ENCODE measurements around the gene GLRX3.
"Not testable (repeated sequence)": the region's sequence is repeated elsewhere in the genome, so short reads cannot be mapped to it uniquely, and the experiment has no call there.

Gene GLRX3

DNA sequence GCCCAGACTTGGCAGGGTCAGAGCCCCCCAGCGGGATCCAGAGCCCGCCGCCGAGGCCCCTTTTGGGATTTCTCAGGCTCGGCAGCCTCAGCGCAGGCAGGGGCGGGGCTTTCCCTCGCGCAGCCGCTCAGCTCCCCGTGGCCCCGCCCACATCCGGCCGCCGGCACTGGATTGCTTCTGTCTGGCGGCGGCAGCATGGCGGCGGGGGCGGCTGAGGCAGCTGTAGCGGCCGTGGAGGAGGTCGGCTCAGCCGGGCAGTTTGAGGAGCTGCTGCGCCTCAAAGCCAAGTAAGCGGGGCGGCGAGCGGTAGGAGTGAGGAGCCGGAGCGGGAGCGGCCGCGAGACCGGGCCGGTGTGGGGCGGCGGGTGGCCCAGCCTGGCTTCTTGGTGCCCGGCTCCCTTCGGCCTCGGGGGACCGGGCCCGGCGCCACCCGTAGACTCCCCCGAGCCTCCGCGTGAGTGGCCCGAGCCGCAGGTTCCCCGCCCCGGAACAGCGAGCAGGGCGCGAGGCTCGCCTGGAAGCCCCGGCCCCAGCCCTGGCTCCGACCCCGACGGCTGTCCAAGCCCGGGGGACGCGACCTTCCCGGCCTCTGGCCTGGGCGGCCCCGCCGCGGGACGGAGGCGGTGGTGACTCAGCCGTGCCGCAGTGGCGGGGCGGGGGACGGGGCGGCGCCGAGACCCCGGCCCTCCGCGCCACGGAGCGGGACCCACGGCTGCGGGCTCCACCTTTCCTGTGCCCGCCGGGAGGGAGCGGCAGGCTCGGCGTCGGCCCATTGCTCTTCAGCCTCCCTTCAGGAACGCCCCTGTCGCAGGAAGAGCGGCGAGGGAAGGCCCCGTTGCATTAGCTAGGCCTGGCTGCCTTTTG lies at the start of gene GLRX3:
Gene GLRX3, plus strand, starts transcription at position 166 of the 864 bp plus-strand sequence. Its CDS starts 30 bp downstream, at position 196.
- peak; percentile 80 for DNase-seq (ENCODE audit: low spot score)

DNA sequence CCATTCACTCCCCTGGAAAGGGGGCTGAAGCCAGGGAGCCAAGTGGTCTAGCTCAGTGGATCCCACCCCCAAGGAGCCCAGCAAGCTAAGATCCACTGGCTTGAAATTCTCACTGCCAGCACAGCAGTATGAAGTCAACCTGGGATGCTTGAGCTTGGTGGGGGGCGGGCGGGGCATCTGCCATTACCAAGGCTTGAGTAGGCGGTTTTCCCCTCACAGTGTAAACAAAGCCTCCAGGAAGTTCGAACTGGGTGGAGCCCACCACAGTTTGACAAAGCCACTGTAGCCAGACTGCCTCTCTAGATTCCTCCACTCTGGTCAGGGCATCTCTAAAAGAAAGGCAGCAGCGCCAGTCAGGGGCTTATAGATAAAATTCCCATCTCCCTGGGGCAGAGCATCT lies 45.6 kb upstream of the GLRX3 start:
- DNase-seq (ENCODE audit: low spot score) = not testable (repeated sequence)

- DNase-seq (ENCODE audit: low spot score) = no peak
Measured at GRCh38 chr10:130099344-130099743, 36.8 kb upstream of the GLRX3 start.

- no peak for DNase-seq (ENCODE audit: low spot score)
Measured at GRCh38 chr10:130105724-130106123, 30.5 kb upstream of the GLRX3 start.

GRCh38 chr10:130108146-130108545 lies 28.0 kb upstream of the GLRX3 start:
- not testable (repeated sequence) for DNase-seq (ENCODE audit: low spot score)

DNA sequence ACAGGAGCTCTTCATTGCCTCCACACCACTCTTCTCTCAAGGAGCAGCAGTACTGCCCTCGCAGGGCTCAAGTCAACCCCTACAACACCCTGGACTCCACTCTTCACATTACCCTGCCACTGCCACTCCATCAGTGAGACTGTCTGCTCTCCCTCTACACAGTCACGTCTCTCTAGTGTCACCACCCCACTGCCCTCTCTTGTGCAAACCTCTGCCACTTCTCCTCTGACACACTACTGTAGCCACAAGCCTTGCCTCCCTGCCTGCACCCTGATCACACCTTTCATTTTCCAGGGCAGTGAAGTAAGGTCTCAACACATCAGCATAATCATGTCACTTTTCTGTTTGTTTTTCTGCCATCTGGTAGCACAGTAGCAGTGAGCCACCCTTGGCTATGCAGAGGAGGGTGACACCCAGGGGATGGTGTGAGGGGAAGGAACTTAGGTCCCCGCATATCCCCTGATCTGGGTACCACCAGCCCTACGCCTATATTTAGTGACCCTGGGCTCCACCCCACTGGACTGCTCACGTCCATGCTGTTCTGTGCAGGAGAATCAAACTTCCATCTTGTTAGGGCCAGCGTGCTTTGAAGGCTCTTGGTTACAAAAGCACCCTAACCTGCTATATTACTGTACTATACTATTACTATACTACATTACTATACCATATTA lies 27.1 kb upstream of the GLRX3 start:
- DNase-seq (ENCODE audit: low spot score) = no peak

GRCh38 chr10:130109796-130110245 lies 26.4 kb upstream of the GLRX3 start:
- DNase-seq (ENCODE audit: low spot score) = peak; percentile 46

DNA sequence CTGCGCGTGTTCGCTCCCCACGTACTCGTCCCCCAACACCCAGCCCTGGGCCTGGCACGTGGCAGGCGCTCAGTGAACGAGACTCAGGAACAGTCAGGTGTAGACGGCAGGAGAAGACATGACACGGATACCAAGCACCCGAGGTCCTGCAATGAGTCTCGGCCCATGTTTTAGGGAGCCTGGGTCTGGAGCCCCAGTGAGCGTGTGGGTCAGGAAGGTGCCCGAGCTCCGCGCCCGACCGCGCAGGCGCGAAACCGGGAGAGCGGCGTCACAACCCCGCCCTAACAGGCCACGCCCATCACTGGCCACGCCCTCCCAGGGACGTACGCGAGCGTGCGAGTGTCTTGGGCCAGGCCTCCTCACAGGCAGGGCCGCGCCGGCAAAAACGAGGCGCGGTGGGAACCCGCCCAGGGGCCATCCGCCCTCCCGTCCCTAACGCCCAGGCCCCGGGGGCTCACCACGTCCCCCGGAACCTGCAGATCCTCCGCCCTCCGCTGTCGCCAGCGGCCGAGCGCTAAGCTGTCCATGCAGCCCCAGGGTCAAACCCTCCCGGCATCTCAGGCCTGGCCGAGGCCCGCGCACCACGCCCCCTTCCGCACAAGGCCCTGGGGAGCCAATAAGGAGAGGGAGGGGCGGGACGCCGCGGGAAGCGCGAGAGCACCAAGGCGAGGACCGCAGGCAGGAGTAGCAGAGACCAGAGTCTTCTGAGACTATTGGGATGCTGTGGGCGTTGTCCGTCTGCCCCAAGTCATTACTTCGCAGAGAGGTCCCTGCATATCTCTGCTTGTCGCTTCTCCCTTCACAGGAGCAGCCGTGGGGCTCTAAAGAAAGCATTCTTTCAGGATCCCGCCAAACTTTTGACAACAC lies 25.7 kb upstream of the GLRX3 start, which contains the start of gene C10orf143:
Gene C10orf143, minus strand, starts transcription at position 585 of the 867 bp plus-strand sequence. Its CDS starts 58 bp downstream, at position 527.
- DNase-seq (ENCODE audit: low spot score) = peak; percentile 76

DNA sequence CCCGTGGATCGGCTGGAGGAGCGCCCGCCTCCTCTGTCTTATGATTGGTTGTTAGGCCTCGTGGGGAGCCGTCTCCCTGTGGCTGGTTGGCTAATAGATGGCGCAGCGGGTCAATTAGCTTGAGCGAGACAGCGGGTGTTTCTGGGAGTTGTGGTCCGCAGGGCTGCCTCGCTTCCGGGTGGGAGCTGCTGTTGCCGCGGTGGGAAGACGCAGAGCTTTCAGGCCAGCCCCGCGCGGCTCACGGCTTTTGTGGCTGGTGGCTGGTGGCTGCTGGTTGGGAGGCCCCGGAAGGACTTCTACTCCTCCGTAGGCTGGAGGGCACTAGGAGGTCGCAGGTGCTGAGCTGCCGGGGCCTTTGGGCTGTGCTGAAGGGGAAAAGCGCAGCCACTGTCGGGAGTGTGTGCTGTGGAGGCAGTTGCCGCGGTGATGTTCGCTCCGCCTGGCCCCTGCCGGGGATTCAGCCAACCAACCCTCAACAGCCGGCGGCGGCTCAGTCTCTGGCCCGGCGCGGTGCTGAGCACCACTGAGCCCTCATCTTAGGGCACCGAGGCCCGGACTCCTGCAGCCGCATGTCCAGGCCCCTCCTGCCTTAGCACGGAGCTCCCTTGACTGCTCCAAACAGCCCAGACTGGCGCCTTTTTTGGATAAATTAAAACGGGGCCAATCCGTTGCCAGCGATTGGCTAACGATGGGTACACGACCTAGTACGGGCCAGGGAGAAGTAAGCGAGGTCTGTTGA lies 24.9 kb upstream of the GLRX3 start:
- DNase-seq (ENCODE audit: low spot score) = peak; percentile 85

GRCh38 chr10:130111852-130112180 lies 24.4 kb upstream of the GLRX3 start:
- no peak for DNase-seq (ENCODE audit: low spot score)

DNA sequence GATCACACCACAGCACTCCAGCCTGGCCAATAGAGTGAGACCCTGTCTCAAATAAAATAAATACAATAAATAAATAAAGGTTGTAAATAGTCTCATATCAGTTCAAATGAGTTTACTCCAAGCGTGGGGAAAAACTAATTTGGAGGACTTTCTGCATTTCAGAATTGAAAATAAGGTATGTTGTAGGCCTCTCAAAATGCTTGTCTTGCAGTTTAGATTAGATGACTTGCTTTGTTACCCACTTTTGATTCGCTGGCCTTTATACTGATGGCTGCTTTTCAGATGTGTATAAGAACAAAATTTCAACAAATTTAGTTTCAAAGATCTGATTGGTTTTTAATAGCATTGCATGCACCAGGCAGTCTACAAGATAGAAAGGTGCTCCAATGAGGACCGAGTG lies 23.4 kb upstream of the GLRX3 start:
- DNase-seq (ENCODE audit: low spot score) = no peak

DNA sequence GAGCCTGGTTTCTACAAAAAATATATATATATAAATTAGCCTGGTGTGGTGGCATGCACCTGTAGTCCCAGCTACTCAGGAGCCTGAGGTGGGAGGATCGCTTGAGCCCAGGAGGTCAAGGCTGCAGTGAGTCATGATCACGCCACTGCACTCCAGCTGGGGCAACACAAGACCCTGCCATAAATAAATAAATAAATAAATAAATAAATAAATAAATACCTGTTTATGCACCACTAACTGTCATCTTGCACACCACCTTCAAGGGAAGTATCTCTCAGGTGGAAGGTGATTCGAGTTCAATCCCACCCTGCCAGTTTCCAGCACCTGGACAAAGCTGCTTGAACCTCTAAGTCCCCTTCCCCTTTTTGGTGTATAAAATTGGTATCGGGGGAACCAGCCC lies 19.2 kb upstream of the GLRX3 start:
- DNase-seq (ENCODE audit: low spot score) = not testable (repeated sequence)

DNA sequence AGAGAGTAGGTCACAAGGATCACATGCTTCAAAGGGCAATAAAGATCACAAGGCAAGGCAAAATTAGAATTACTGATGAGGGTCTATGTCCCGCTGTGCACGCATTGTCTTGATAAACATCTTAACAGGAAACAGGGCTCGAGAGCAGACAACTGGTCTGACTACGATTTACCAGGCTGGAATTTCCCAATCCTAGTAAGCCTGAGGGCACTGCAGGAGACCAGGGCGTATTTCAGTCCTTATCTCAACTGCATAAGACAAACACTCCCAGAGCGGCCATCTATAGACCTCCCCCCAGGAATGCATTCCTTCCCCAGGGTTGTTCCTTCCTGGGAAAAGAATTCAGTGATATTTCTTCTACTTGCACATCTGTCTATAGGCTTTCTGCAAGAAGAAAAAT lies 18.7 kb upstream of the GLRX3 start:
- not testable (repeated sequence) for DNase-seq (ENCODE audit: low spot score)

- no peak for DNase-seq (ENCODE audit: low spot score)
Measured at GRCh38 chr10:130121486-130122079, 14.6 kb upstream of the GLRX3 start.

- peak; percentile 90 for DNase-seq (ENCODE audit: low spot score)
Measured at GRCh38 chr10:130127364-130128061, 8.7 kb upstream of the GLRX3 start.

GRCh38 chr10:130128062-130128781 lies 8.0 kb upstream of the GLRX3 start:
- no peak for DNase-seq (ENCODE audit: low spot score)

- DNase-seq (ENCODE audit: low spot score) = no peak
Measured at GRCh38 chr10:130128922-130129321, 7.3 kb upstream of the GLRX3 start.

DNA sequence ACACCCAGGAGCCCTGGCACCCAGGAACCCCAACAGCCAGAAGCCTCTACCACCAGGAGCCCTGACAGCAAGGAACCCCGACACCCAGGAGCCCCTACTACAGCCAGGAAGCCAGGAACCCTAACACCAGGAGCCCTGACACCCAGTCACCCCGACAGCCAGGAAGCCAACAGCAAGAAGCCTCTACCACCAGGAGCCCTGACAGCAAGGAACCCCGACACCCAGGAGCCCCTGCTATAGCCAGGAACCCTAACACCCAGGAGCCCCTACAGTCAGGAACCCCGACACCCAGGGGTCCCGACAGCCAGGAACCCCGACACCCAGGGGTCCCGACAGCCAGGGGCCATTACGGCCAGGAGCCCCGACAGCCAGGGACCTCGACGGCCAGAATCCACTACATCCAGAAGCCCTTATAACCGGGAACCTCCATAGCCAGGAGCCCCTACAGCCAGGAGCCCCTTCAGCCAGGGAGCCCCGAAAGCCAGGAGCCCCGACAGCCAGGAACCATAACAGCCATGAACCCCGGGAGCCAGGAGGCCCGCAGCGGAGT lies 440 bp upstream of the GLRX3 start:
- DNase-seq (ENCODE audit: low spot score) = no peak

DNA sequence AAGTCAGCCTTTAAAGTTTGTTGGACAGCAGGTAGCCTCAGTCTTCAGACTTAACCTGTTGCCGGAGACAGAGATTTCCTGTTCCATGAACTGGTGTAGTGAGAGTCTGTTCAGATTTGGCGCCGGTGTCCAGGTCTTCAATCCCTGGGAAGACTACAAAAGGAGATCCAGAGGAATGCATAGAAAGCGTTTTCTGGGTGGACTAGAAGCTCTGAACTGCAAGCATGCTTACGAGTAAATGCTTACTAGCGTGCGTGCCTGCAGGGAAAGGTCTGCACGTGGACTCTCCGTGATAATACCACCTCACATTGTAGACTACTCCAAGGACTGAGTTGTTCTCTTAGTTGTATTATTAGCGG lies 878 bp downstream of the GLRX3 start:
- no peak for DNase-seq (ENCODE audit: low spot score)

Data from HuH-7.5 (cell line).